Stimulated activated CD8-positive, alpha-beta memory T cell treated with anti-CD3 and anti-CD28 coated beads, Interleukin-15, amount 100 ng/mL, for 4 hours (primary cell): ENCODE data around the gene OCSTAMP.

Source experiments
- DNase-seq, 2 donors: peaks; one replicate each; pipeline ENCODE4 v3.0.0-alpha.2; 2020; ENCODE audit warnings: low read depth in 2 of 2

Gene OCSTAMP

GRCh38 chr20:46552460-46553420 lies 2.3 kb upstream of the OCSTAMP start:
- peak; percentile 7 to 34 for DNase-seq

GRCh38 chr20:46551522-46552381 lies 1.3 kb upstream of the OCSTAMP start:
- DNase-seq: no peak

GRCh38 chr20:46549188-46549972 lies 1.1 kb downstream of the OCSTAMP start:
- no peak for DNase-seq

- DNase-seq: no peak
These were observed 1.8 kb downstream of the OCSTAMP start for GRCh38 chr20:46548688-46549087.

- DNase-seq: no peak
These were observed 2.5 kb downstream of the OCSTAMP start for GRCh38 chr20:46547995-46548394.

GRCh38 chr20:46546936-46547335 lies 3.5 kb downstream of the OCSTAMP start:
- DNase-seq: no peak

- no peak for DNase-seq
These were observed 4.2 kb downstream of the OCSTAMP start for GRCh38 chr20:46546298-46546697.

- no peak for DNase-seq
These were observed 4.7 kb downstream of the OCSTAMP start for GRCh38 chr20:46545827-46546138.

- no peak for DNase-seq
These were observed 5.2 kb downstream of the OCSTAMP start for GRCh38 chr20:46545077-46545826.

GRCh38 chr20:46544576-46544975 lies 5.9 kb downstream of the OCSTAMP start:
- DNase-seq: no peak

GRCh38 chr20:46543959-46544358 lies 6.5 kb downstream of the OCSTAMP start:
- DNase-seq: no peak

- no peak for DNase-seq
These were observed 7.4 kb downstream of the OCSTAMP start for GRCh38 chr20:46543033-46543432.

GRCh38 chr20:46541229-46541935 lies 9.1 kb downstream of the OCSTAMP start:
- DNase-seq: no peak

- no peak for DNase-seq
These were observed 11.3 kb downstream of the OCSTAMP start for GRCh38 chr20:46539113-46539512.

GRCh38 chr20:46530640-46531039 lies 19.8 kb downstream of the OCSTAMP start:
- no peak for DNase-seq

- DNase-seq: no peak
These were observed 26.6 kb downstream of the OCSTAMP start for GRCh38 chr20:46523696-46524328.

- no peak for DNase-seq
These were observed 27.3 kb downstream of the OCSTAMP start for GRCh38 chr20:46523108-46523507.

GRCh38 chr20:46520976-46521579 lies 29.4 kb downstream of the OCSTAMP start:
- peak in 1 of 2 donors; percentile 10 for DNase-seq

- DNase-seq: no peak
These were observed 29.9 kb downstream of the OCSTAMP start for GRCh38 chr20:46520540-46520939.
